HEK293T (cell line): ENCODE measurements around the gene CYTH3.

Source experiments
- ARNT ChIP-seq: fragments of 450-650 bp; IDR thresholded peaks from 2 replicates; pipeline ENCODE4 v1.6.1; 2017; ENCODE audit warnings: mild to moderate bottlenecking
- BHLHE40 ChIP-seq: fragments of 450-650 bp; IDR thresholded peaks from 2 replicates; pipeline ENCODE4 v1.6.1; 2016; ENCODE audit warnings: mild to moderate bottlenecking, moderate library complexity, borderline replicate concordance
- CTBP1 ChIP-seq: fragments of 450-650 bp; IDR thresholded peaks from 2 replicates; pipeline ENCODE4 v1.6.1; 2016; ENCODE audit warnings: borderline replicate concordance
- FOXM1 ChIP-seq: fragments of 450-650 bp; IDR thresholded peaks from 2 replicates; pipeline ENCODE4 v1.6.1; 2017; ENCODE audit warnings: mild to moderate bottlenecking, borderline replicate concordance
- L3MBTL2 ChIP-seq: fragments of 450-650 bp; conservative IDR thresholded peaks from 2 replicates; pipeline ENCODE4 v1.6.1; 2016; ENCODE audit warnings: mild to moderate bottlenecking
- SP1 ChIP-seq: fragments of 450-650 bp; IDR thresholded peaks from 2 replicates; pipeline ENCODE4 v1.6.1; 2017
- SUZ12 ChIP-seq: fragments of 450-650 bp; IDR thresholded peaks from 2 replicates; pipeline ENCODE4 v1.6.1; 2016; ENCODE audit warnings: mild to moderate bottlenecking
- ZNF384 ChIP-seq: fragments of 450-650 bp; IDR thresholded peaks from 2 replicates; pipeline ENCODE4 v1.6.1; 2016

- TF ChIP-seq BHLHE40, result no peak
- TF ChIP-seq ARNT, result no peak
- TF ChIP-seq FOXM1, result no peak
- no peak for TF ChIP-seq L3MBTL2
- no peak for TF ChIP-seq CTBP1
- no peak for TF ChIP-seq ZNF384
- TF ChIP-seq SP1, result no peak
- no peak for TF ChIP-seq SUZ12
Measured at GRCh38 chr7:6277476-6277875, 5.1 kb upstream of the CYTH3 start.
